LNCAP (cell line): ENCODE results near the gene TAF13.

ENCODE experiments used
- TF ChIP-seq, protein P1 (sequence below): fragments of 450-650 bp; IDR thresholded peaks from 2 replicates; pipeline ENCODE4 v1.5.1; 2017; ENCODE audit warnings: mild to moderate bottlenecking

The TAF13 gene, protein sequence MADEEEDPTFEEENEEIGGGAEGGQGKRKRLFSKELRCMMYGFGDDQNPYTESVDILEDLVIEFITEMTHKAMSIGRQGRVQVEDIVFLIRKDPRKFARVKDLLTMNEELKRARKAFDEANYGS

DNA sequence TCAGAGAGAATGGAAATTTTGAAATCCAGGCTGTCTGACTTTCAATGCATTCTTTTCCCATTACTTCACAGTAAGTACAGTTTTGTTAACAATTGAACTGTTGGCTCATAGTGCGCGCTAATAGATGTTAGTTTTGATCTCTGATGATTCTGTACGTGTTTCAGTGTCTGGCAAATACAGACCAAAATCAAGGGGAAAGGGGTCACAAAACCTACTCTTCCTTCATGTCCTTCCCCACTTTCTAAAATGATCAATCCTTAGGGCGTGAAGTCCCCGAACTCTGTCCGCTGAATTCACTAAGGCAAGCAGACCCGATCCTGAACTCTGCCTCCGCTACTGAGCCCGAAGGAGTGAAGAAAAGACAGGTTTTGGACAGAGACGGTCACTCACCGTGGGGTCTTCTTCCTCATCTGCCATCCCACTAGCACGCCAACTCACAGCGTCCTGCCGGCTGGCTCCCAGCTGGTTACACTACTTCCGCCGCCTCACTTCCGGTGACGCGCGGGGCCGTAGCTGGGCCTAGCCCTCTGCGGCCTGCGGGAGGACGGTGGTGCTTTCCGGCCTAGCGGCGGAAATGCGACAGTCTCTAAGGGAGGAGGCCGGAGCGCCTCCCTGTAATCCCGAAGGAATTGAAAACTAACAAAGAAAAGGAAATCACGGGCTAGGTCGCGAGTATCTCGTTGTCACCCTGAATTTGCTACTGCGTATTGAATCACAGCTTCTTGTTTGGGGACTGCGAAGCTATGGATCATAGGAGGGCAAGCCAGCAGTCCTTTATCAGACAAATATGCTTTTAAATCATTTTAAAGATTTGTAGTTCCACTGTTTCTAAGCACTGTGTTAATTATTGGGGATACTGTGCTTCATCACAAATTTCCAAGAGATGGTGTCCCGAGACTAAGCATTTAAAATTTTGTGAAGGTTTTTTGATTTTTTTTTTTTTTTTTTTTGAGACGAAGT lies at the start of gene TAF13:
Gene TAF13 (minus strand): TSS at position 473 of the 960 bp plus-strand sequence. CDS start 56 bp downstream, at position 417.
- TF ChIP-seq, protein P1, sequence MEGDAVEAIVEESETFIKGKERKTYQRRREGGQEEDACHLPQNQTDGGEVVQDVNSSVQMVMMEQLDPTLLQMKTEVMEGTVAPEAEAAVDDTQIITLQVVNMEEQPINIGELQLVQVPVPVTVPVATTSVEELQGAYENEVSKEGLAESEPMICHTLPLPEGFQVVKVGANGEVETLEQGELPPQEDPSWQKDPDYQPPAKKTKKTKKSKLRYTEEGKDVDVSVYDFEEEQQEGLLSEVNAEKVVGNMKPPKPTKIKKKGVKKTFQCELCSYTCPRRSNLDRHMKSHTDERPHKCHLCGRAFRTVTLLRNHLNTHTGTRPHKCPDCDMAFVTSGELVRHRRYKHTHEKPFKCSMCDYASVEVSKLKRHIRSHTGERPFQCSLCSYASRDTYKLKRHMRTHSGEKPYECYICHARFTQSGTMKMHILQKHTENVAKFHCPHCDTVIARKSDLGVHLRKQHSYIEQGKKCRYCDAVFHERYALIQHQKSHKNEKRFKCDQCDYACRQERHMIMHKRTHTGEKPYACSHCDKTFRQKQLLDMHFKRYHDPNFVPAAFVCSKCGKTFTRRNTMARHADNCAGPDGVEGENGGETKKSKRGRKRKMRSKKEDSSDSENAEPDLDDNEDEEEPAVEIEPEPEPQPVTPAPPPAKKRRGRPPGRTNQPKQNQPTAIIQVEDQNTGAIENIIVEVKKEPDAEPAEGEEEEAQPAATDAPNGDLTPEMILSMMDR, result no peak

DNA sequence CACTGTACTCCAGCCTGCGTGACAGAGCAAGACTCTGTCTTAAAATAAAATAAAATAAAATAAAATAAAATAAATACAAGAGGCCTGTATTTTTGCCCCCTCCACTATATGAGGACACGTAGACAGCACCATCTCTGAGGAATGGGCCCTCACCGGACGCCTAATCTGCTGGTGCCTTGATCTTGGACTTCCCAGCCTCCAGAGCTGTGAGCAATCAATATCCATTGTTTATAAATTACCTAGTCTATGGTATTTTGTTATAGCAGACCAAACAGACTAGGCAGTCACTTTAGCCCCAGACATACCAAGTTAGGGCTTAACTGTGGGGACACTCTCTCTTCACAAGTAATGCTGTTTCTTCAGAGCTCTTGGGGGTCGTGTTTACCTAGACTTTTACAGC lies 44.6 kb upstream of the TAF13 start:
- TF ChIP-seq, protein P1, result no peak

DNA sequence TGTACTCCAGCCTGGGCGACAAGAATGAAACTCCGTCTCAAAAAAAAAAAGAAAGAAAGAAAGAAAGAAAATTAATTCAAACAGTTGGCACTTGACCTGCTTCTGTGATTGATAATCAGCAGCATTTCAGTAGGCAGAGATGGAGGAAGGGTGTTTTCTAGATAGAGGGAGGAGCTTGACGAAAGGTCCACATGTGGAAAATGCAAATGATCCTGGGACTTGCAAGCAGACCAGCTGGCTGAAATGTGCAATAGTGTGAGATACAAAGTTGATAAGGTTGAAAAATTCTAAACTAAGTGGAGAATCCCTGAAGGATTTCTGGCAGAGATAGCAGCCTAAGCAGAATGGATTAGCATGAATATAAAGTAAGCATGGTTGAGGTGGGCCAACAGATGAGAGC lies 42.3 kb upstream of the TAF13 start:
- TF ChIP-seq, protein P1, result no peak

DNA sequence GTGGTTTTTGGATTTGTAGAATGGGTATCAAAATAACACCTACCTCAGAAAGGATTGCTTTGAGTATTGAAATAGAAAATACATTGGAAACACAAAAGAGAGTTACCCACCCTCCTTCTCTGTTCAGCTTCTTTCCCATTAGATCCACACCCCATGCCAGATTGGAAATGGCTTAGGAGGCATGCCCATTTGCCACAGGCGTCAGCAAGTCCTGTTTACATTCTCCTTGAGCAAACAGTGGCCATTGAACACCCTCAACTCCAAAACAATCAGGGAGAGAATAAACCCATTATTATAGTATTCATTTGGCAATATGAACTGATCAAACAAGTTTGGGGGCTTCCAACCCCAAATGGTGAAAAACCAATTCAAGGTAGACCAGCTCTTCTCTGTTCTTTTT lies 40.5 kb upstream of the TAF13 start:
- TF ChIP-seq, protein P1, result no peak

DNA sequence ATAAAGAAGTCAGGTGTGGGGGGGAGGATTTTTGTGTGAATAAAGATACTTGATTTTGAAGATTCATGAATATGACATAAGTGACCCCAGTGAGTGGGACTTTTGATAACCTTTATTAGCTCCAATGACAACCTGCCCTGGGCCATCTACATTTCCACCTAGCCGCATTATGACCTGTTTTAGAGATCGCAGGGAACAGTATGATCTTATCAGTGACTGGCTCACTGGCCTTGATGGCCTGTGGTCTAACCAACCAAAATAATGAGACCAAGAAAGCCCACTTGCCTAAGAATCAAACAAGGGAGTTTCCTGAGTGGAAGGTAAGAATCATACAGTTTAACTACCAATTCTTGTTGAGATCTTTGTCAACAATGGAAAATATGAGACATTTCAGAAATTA lies 39.9 kb upstream of the TAF13 start:
- TF ChIP-seq, protein P1, result no peak

DNA sequence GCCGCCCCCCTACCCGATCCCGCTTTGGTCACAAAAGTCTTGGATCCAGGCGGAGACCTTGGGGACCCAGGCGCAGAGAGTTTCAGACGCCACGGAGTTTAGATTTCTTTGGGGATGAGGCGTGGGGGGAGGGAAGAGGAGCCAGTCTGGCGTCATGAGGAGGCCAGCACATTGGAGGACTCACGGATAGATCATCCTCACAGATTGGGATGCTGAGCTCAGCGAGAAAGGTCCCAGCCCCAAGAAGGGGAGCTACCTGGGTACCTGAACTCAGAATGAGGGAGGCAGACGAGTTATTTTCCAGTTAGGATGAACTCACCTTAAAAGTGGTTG lies 38.5 kb upstream of the TAF13 start:
- TF ChIP-seq, protein P1, result no peak

DNA sequence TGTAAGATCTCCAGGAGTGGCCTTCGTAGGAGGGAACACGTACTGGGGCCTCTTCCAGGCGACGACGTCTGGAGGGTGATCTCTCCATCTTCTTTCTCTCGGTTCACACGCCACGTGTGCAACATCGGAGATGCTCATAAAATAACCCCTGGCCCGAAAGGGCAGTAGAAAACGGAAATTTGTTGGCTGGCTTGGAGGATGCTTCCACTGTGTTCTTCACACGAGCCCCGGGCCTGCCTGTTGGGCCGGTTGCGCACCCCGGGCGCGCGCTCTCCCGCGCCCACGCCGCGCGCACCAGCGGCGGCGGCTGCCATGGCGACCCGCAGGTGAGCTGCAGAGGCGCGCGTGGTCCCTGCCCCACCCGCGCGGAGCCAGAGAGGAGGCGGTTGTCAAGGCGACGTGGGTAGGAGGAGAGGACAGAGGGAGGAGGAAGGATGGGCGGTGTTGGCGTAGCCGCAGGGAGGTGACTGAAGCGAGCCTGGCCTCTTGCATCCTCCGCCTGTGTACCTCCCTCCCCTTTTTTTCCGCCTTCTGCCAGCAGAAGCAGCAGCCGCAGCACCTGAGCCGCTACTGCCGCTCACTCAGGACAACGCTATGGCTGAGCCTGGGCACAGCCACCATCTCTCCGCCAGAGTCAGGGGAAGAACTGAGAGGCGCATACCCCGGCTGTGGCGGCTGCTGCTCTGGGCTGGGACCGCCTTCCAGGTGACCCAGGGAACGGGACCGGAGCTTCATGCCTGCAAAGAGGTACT lies 38.0 kb upstream of the TAF13 start, which contains the start of gene ELAPOR1:
Gene ELAPOR1 (plus strand): TSS at position 526 of the 752 bp plus-strand sequence. CDS start 69 bp downstream, at position 595.
- TF ChIP-seq, protein P1, result no peak
